Stimulated activated CD8-positive, alpha-beta memory T cell treated with anti-CD3 and anti-CD28 coated beads, Interleukin-4, amount 100 ng/mL, for 24 hours (primary cell): Measurements from ENCODE around the gene BLOC1S4.
"Not testable (repeated sequence)": the region's sequence is repeated elsewhere in the genome, so short reads cannot be mapped to it uniquely, and the experiment has no call there.

Source experiments
- DNase-seq: peaks from one replicate; pipeline ENCODE4 v3.0.0-alpha.2; 2020; ENCODE audit warnings: low read depth

BLOC1S4 gene

GRCh38 chr4:6742507-6742906, 26.5 kb downstream of the BLOC1S4 start:
- no peak for DNase-seq

- no peak for DNase-seq
These were observed 27.0 kb downstream of the BLOC1S4 start for GRCh38 chr4:6742989-6743388.

- DNase-seq, result no peak
These were observed 30.8 kb downstream of the BLOC1S4 start for GRCh38 chr4:6746721-6747293.

GRCh38 chr4:6747294-6748051, 31.5 kb downstream of the BLOC1S4 start:
- DNase-seq, result no peak

- DNase-seq, result no peak
These were observed 32.3 kb downstream of the BLOC1S4 start for GRCh38 chr4:6748286-6748685.

GRCh38 chr4:6749340-6750171, 33.6 kb downstream of the BLOC1S4 start:
- no peak for DNase-seq

GRCh38 chr4:6750286-6751221, 34.6 kb downstream of the BLOC1S4 start:
- DNase-seq, result no peak

DNA sequence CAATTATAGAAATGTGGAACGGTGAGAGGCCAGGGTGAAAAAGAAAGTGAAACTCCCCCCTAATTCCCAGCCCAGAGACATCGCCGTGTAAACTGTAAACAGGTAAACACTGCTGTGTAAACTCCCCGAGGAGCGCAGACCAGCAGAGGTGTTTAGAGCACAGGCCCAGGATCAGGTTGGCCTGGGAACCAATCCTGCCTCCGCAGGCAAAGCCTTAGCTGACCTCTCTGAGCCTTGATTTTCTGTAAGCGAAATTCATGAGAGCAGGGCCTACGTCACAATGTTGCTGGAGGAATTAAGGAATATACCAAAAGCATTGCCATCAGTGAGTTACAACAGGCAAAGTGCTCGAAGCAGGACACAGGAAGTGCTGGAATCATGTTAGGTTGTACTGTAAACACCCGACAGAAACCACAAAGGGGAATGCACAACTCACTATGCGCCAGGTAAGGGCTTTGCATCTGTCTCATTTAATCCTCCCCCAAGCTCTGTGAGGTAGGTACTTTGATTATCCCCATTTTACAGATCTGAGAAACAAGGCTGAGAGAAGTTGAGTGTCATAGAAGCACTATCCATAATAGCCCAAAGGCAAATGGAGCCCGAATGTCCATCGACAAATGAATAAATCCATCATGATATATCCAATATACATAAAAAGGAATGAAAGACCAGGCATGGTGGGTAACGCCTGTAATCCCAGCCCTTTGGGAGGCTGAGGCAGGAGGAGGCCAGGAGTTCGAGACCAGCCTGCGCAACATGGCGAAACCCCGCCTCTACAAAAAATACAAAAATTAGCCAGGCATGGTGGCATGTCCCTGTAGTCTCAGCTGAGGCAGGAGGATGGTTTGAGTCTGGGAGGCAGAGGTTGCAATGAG, 35.9 kb downstream of the BLOC1S4 start:
- no peak for DNase-seq

- no peak for DNase-seq
These were observed 36.5 kb downstream of the BLOC1S4 start for GRCh38 chr4:6752486-6752829.

DNA sequence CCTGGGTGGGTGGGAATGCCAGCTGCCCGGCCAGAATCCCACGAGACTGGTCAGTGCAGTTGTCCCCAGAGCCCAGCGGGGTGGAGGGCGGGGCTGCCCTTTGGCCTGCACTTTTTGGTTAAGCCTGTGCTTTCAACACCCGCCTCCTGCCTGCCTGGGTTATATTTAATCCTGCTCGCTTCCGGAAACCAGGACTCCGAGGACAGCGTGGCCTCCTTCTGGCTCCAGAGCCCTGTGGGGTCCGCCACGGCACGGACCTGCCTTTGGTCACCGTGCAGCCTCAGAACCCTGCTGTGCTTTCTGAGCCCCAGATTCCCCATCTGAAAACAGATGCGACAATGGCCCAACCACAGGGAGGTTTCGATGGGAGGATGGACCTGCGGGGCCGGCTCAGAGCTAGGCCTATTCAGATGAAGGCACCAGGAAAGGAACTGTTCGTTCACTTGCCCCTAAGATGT, 37.2 kb downstream of the BLOC1S4 start:
- no peak for DNase-seq

GRCh38 chr4:6753891-6754290, 37.9 kb downstream of the BLOC1S4 start:
- no peak for DNase-seq

GRCh38 chr4:6754481-6755087, 38.6 kb downstream of the BLOC1S4 start:
- no peak for DNase-seq

DNA sequence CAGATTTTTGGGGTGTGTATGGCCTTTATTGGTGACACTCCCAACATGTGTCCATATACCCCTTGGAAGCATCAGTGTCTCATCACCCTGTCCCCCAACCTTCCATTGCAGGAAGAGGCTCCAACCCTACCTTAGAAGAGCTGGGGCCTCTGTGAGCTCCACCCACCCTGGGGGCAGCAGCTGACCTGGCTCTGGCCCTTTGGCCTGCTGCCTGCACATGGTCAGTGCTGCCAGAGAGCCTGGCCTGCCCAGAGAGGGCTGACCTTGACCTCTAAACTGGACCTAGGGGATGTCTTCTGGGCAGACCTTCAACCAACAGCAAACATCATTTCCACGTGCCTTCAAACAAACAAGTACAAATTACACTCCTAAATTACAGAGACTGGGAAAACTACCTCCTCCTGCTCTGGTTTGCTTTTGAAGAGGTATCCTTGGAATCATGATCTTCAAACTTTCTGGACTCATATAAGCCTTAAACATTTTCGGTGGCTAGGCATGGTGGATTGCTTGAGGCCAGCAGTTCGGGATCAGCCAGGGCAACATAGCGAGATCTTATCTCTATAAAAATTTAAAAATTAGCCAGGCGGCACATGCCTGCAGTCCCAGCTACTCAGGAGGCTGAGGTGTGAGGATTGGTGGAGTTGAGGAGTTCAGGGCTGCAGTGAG, 39.2 kb downstream of the BLOC1S4 start:
- DNase-seq, result no peak

- not testable (repeated sequence) for DNase-seq
These were observed 40.4 kb downstream of the BLOC1S4 start for GRCh38 chr4:6756345-6756744.

GRCh38 chr4:6758728-6759127, 42.8 kb downstream of the BLOC1S4 start:
- no peak for DNase-seq

GRCh38 chr4:6760865-6761264, 44.9 kb downstream of the BLOC1S4 start:
- no peak for DNase-seq

GRCh38 chr4:6761649-6762615, 46.0 kb downstream of the BLOC1S4 start:
- DNase-seq, result no peak

- no peak for DNase-seq
These were observed 47.4 kb downstream of the BLOC1S4 start for GRCh38 chr4:6763330-6763851.
